PFSK-1 (cell line): ENCODE results near the gene PSKH1.

Experiments used
- POLR2AphosphoS5 ChIP-seq: IDR thresholded peaks from 2 replicates; pipeline ENCODE4 v1.6.1; 2012; ENCODE audit warnings: low read depth, mild to moderate bottlenecking, control low read depth, low read length, moderate library complexity
- TAF1 ChIP-seq: IDR thresholded peaks from 2 replicates; pipeline ENCODE4 v1.6.1; 2012; ENCODE audit warnings: low read length, control low read depth, borderline replicate concordance; ENCODE audit not compliant: insufficient read depth
- TF ChIP-seq, protein P1 (sequence below), 2 experiments: IDR thresholded peaks; 2 replicates each; pipeline versions ENCODE4 v1.6.1 to v1.8.0; 2011 to 2012; ENCODE audit warnings: low read depth in 2 of 2, low read length in 2 of 2, control low read depth in 1 of 2, inconsistent platforms in 1 of 2, mild to moderate bottlenecking in 1 of 2, moderate library complexity in 1 of 2; ENCODE audit not compliant: insufficient read depth in 1 of 2

DNA sequence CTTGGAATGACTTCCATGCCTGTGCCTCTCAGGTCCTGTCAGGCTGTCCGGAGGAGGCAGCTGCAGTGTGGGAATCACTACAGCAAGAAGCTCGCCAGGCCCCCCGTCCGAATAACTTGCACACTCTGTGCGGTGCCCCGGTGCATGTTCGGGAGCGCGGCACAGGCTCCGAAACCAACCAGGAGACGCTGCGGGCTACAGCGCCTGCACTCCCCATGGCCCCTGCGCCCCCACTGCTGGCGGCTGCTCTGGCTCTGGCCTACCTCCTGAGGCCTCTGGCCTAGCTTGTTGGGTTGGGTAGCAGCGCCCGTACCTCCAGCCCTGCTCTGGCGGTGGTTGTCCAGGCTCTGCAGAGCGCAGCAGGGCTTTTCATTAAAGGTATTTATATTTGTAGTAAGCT lies 7.1 kb upstream of the PSKH1 start:
- TF ChIP-seq POLR2AphosphoS5 (no peak), TAF1 (no peak)
- TF ChIP-seq, protein P1, sequence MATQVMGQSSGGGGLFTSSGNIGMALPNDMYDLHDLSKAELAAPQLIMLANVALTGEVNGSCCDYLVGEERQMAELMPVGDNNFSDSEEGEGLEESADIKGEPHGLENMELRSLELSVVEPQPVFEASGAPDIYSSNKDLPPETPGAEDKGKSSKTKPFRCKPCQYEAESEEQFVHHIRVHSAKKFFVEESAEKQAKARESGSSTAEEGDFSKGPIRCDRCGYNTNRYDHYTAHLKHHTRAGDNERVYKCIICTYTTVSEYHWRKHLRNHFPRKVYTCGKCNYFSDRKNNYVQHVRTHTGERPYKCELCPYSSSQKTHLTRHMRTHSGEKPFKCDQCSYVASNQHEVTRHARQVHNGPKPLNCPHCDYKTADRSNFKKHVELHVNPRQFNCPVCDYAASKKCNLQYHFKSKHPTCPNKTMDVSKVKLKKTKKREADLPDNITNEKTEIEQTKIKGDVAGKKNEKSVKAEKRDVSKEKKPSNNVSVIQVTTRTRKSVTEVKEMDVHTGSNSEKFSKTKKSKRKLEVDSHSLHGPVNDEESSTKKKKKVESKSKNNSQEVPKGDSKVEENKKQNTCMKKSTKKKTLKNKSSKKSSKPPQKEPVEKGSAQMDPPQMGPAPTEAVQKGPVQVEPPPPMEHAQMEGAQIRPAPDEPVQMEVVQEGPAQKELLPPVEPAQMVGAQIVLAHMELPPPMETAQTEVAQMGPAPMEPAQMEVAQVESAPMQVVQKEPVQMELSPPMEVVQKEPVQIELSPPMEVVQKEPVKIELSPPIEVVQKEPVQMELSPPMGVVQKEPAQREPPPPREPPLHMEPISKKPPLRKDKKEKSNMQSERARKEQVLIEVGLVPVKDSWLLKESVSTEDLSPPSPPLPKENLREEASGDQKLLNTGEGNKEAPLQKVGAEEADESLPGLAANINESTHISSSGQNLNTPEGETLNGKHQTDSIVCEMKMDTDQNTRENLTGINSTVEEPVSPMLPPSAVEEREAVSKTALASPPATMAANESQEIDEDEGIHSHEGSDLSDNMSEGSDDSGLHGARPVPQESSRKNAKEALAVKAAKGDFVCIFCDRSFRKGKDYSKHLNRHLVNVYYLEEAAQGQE (IDR thresholded peaks at IDR 0.05; ENCODE audit: insufficient read depth in 1 of 2, low read depth in 2 of 2, low read length in 2 of 2), result no peak
